HG02884 (cell line): ENCODE data around the gene PRRG3.
A peak's percentile ranks its signal among the peaks of the same experiment; 100 is the strongest.

Experiments
- ATAC-seq: cut with Tn5 transposase; IDR thresholded peaks from one replicate; pipeline ENCODE4 v1.9.1; 2021; ENCODE audit warnings: mild to moderate bottlenecking, moderate library complexity; ENCODE audit not compliant: unreplicated experiment

The PRRG3 gene

DNA sequence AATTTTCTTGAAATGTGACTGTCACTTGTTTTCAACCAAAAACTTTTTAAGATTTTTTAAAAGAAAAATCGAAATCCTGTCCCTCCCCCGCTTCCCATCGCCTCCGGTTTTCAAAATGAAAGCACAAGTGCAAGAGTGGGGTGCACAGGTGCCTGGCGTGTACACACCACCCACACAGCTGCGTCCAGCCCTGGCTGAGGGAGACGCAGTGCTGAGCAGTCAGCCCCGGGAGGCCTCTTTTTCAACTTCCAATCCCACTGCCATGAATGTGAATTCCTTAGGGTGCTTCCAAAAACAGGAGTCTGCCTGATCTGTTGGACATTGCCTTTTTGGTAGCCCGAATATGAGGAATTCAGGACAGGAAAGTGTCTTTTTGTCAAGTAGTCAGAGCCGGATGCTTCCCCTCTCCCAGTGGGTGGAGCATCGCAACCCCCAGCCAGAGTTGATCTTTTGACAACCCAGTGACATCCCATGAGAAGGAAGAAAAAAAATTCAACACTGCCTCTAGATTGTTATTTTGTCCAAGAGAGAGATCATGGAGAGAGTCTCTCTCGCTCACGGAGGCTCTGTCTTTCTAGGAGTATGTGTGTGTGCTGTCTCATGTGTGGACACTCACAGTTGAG, 8.9 kb downstream of the PRRG3 start:
- no peak for ATAC-seq

DNA sequence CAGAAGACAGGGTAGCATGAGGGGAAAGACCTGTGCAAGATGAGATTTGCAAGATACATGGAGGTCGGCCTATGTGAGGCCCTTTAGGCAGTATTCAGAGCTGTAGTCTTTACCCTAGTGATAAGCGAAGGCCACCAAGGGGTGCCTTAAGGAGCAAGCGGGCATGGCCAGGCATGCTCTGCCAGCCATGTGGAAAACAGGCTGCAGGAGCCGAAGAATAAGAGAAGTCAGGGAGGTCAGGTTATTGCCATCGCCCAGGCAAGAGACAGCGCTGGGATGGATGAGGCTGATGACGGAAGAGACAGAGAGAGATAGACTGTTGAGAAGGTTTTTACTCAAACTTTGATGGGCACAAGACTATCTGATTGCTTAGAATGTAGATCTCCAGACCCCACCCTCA, 13.6 kb downstream of the PRRG3 start:
- ATAC-seq: no peak

DNA sequence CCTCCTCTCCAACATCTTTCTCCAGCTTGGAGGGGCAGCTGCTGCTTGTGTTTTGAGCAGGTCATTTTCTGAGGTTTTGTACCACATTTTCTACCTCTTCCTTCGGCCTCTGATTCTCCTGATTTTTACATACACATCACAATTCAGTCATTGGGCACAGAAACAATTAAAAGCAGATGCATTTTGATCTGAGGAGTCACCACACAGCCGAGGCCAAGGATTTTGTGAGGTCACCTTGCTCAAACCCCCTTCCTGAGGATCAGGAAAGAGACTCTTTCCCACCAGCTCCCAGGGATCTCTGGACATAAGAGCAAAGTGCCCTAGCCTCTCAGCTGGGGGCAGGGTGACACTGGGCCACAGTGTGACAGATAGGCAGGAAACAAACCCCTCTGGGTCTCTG, 15.2 kb downstream of the PRRG3 start:
- no peak for ATAC-seq

DNA sequence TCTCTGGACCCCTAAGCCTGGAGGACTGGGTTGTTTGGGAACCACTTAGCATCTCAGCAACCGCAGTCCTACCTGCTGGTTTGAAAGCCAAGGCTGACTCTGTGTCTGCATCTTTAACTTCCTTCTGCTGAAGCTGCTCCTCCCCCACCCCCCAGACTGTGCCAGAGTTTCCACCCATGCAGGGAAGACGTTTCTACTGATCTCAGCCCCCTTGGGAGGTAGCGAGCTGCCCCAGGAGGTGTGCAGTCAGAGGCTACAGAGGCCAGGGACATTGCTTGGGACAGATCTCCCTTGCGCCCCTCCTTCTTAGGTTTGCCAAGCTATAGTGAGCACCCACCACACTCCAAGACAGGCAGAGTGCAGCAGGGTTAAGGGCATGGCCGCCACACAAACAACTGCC, 15.9 kb downstream of the PRRG3 start:
- ATAC-seq: no peak

DNA sequence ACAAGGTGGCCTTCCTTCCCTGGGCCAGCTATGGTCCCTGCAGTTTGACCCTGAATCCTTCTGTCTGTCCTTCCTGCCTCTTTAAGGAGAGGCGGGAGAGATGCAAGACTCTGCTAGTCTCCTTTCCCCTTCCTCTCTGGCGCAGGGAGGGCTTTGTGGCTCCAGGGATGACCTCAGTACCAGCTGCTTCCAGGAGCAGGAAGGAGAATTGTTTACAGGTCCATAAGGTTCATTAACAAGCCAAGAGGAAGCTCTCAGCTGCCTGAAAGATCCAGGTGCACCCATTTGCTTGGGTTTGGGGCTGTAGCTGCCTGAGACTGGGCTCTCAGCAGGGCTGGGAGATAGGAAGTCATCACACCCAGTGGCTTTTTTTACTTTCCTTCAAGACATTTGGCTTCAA, 16.5 kb downstream of the PRRG3 start:
- ATAC-seq: no peak

DNA sequence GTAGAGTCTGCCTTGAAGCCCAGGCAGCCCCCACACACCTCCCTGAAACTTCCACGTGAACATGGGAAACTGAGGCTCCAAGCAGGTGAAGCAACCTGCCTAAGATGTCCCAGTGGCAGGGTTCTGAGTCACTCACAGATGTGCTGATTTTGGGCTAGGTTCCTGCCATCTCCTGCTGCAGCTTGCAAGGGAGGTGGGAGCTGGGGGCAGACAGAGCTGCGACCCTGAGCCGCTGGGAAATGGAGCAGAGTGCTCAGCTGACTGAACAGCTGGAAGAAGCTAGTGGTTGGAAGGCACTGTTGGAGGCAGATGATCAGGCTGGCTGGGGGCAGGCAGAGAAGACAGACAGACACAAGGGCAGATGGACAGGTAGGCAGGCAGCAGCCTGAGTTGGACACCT, 17.0 kb downstream of the PRRG3 start:
- ATAC-seq: no peak

DNA sequence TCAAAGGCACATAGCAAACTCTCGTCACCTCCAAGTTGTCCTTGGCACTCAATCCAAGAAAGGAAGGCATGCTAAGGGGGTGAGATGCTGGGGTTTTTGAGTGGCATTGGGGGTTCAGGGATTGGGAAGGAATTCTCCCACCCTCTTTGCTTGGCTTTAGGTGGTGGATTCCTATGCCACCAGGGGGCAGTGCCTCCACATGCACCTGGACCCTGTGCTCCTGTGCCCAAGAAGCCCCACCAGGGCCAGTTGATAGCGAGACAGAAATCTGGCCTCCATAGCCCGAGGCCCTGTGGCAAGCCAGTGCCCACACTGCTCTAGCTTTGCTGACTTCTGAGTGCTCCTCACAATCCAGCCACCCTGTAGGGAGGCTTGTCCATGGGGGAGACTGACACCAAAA, 18.6 kb downstream of the PRRG3 start:
- peak; percentile 45 for ATAC-seq

DNA sequence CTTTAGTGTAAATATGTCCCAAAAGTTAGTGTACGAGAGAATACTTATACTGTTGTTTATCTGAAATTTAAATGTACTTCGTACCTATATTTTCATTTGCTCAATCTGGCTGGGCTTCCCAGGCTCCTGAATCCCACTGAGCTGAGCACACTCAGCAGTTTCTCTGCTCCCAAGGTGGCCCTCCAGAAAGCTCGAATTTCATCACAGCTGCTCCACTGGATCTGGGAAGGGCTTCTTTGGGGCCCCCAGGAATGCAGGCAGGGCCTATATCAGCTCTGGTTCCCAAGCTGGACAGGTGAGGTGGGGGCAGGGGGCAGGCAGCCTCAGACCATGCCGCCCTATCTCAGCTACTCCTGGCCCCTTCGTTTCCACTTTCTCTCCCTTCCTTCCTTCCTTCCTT, 19.1 kb downstream of the PRRG3 start:
- no peak for ATAC-seq

DNA sequence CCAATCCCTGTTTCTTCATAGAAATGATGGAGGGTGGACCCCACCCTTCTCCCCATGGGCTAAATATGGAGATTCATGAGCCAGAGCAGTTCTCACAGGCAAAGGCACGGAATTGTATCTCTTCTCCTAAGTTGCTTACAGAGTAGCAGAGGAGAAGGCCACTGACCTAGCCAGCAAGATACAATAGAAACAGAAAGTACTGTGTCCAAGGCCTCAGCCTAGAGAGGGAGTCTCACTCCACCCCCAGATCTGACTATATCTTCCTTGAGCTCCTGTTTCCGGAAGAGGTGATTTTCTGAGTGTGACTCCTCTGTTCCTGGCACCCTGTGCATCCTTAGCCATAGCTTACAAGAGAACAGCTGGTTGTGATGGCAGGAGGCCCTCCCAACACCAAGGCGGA, 20.5 kb downstream of the PRRG3 start, which contains the start of gene FATE1:
Gene FATE1 (plus strand): TSS at position 284 of the 400 bp plus-strand sequence. CDS start 85 bp downstream, at position 369.
- no peak for ATAC-seq

DNA sequence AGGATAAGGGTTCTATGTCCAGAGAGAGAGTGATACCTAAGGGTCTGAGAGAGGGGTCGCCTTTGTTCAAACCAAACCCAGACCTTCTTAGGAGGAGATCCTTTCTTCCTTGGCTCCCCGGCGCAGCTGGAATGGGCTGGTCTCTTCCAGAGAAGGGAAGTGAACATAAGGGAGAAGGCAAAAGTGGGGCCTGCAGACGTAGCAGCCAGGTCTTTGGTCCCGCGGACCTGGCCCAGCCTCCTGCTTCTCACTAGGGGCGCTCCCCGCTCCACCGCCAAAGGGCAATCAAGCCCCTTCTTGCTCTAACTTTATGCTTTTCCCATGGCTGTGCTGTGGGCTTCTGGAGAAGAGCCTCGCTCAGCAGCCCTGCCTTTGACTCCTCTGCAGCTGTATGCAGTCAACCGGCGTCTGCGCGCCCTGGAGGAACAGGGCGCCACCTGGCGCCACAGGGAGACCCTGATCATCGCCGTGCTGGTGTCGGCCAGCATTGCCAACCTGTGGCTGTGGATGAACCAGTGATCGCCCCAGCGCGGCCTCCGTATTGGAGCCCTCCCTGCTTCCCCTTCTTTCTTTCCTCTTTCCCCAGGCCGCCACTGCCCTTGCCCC, 27.1 kb downstream of the PRRG3 start:
- no peak for ATAC-seq

DNA sequence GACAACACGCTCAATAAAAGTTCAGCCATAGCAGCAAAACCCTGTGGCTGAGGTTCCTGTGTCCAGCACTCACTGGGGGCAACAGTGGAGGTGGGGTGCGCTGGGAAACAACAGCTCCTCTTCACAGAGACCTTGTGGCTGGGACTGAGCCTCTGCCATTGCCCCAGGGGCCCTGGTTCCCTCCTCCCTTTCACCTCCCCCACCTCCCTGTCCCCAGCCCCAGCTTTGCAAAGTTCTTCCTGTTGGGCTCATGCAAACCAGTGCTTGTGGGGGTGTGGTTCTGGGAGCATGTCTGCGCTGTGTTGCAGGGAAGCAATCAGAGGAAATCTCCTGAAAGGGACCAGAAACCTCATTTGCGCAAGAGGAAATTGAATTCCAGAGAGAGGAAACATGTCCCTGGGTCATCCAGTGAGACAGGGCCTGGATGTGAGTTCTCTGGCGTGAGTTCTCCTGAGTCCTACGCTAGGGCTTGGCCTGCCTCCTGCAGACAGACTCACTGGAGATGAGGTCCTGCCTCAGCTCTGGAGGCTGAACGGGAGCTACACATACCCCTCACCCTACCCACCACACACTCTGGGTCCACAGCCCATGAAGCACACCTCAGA, 28.0 kb downstream of the PRRG3 start:
- ATAC-seq: no peak

DNA sequence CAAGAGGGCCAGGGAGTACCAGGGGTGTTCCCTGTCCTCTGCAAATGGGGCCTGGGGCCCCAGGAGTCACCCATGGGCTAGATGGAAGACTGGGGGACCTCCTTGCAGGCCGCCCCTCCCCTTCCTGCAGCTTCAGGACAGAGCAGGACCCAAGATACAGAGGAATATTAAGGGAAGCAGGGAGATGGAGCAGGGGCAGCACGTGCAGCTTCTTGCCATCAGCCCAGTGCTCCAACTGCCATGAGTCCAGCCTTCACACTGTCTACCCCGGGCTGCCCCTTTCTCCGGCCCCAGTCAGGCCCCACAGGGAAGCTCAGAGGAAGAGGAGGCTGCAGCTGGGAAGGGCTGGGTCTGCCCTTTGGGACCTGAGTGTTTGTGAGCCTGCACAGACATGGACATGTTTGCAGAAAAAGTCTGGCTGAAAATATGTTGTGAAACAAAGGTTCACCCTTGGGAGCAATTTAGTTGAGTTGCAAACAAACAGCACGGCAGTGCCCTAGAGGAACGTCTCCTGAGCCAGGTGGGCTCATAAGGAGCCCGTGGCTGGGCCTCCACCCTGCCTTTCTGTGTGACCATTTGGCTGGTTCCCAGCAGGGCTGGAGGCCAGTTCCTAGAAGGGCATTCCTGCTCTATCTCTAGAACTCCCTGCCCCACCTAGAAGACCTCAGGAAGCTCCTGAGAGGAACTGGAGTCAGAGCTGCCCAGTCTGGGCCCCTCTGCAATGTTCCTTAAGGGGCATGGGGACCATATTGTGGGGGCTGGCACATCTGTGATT, 29.5 kb downstream of the PRRG3 start:
- no peak for ATAC-seq

DNA sequence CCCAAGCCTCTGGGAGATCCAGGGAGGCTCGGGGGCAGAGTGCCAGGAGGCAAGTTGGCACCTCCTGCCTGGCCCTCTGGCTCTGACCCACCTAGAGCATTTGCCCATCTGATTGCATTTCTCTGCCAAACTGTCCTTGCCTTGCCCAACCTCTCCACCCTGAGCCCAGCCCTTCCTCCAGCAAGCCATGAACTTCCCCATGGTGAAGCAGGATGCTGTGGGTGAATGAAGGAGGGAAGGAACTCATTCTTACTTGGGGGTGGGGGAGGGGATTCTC, 30.0 kb downstream of the PRRG3 start:
- no peak for ATAC-seq

DNA sequence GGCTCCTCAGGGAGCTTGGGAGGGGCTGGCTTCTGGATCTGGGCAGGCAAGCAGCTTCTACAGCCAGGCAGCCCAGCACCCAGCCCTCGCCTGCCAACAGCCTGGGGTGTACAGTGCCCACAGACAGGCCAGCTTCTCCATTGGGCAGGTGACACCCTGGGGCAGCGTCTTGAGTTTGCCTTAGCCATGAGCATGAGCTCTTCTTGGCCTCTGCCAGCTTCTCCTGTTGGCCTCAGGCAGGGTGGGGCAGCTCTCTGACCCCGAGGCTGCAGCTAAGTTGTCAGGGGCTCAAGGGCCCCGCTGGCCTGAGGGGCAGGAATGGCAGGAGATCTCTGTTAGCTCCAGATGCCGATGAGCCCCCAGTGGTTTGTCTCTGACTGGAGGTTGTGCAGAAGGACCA, 31.5 kb downstream of the PRRG3 start:
- ATAC-seq: no peak

DNA sequence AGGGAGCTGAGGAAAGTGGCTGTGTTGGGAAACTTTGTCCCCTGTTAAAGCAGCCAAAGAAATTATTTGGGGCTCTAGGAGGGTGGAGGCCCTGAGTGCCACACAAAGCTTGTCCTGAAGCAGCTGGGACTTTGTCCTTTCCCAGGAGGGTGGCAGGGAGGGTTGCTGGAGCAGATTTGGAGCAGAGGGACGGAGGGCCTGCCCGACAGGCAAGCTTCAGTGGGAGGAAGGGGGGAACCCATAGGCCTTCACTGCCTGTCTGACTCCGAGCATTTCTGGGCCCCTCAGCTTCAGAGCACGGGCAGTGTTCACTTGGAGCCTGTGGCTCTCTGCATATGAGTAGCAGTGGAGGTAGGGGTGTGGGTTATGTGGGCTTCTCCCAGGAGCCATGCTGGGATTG, 32.1 kb downstream of the PRRG3 start:
- ATAC-seq: no peak

DNA sequence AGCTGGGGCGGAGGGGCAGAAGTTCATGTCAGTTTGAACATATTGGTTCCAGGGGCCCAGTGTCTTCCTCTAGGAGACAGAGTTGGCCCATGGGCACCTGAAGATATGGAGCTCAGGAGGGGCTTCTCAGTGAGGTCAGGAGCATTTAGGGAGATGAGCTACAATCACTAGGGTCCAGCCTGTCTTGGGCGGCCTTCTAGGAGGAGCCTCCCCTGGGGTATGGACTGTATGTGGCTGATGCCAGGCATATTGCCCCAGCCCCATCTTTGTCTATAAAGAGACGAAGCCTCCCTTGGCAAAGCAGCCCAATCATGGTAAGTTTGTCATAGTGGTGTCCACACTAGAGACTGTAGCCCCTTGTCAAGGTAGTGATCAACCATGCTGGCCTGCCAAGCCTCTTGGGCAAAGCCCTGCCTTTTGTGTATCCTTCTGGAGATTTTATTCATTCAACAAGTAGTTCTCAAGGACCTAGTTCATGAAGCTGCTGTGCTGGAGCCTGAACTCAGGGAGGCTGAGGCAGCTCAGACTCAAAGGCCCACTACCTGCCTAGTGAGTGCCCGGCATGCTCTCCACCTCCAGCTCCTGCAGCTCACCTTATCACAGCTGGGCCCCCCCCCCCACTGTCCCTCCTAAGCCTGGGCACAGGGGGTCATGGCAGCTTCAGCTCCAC, 33.9 kb downstream of the PRRG3 start:
- ATAC-seq: no peak

DNA sequence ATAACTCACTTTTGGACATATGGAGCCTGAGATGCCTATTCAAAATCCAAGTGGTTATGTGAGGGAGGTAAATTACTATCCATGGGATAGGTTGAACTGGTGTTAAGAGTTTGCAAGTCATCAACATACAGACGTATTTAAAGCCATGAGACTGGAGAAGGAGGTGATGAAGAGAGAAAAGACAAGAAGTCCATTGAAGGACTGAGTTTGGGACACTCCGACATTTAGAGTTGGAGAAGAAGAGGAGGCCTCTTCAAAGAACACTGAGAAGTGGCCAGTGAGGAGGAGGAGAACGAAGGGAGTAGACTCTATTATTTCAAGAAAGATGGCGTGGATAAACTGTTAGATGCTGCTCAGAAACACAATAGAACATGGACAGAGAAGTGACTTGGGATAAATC, 39.2 kb downstream of the PRRG3 start, which contains the start of gene CNGA2:
Gene CNGA2 (plus strand): TSS at position 301 of the 400 bp plus-strand sequence. CDS start 3,738 bp downstream, outside the sequence.
- ATAC-seq: no peak

DNA sequence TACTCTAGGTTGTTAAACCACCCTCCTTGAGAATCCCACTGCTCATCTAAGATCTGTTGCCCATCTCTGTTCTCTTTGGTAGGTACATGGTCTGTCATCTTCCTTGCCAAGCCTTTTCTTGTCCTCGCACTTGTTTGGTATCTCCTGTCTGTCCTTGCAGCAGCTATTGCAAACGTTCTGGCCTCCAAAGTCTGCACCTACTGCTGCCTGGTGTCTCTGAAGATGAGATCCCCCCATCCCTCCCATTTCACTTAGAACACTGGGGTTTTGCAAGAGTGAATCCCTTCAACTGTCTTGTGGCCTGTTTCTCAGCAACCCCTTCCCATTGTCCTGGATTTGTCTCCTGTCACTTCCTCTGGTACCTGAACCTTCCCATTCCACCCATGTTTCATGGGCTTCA, 40.0 kb downstream of the PRRG3 start:
- ATAC-seq: no peak

DNA sequence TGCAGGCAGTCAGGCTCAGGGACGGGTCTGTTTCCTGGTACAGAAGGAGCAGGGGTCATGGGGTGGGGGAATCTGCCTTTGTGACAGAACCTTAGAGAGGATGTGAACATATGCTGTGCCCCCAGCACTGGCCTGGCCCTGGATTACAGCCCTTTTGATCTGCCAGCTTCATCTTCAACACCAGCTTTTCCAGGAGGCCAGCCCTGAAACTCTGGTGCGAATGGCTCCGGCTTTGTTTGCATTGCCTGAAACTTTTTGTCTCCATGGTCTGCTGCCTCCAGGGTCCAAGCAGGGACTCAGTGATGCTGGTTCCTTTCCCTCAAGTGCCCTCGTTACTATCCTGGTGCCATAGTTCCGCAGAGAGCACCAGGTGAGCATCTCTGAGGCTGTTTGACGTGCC, 41.4 kb downstream of the PRRG3 start:
- no peak for ATAC-seq

DNA sequence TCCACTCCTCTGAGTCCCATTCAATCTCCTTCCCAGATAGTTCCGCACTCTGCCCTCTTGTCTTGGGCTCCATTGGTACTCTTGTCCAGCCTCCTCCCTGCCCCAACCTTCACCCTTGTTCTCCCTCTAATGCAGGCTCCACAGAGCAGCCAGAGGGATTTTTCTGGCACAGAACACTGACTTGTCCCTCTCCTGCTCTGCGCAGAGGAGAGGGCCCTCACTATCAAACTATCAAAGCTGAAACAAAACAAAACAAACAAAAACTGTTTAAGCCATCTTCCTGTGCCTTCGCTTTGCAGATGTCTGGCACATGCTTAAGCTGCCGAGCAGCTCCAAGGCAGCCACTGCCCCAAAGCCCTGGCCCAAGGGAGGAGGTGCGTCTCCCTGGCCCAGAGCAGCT, 42.2 kb downstream of the PRRG3 start:
- no peak for ATAC-seq

DNA sequence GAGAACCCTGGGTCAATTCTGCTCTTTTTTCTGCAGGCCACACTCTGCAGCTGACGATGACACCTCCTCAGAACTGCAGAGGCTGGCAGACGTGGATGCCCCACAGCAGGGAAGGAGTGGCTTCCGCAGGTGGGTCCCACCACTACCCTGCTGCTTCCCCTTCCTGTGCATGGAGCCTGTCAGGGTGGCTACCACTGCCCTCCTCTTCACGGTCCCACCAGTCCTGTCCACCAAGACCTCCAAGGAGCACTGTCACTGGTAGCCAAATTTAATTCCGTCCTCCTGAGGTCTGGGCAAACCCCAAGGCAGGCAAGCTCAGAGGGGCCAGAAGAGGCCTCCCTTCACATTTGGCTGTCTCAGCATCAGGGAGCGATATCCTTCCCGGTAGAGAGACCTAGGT, 43.5 kb downstream of the PRRG3 start:
- ATAC-seq: no peak
